ENCODE data around the gene ADAMTSL2.

ADAMTSL2 gene

GRCh38 chr9:133495327-133496293 lies 38.9 kb upstream of the ADAMTSL2 start:
- H3K4me3 ChIP-seq (ENCODE audit: low read length) = no peak overlapping the region
- no peak for DNase-seq (ENCODE audit: low read depth)
- TF ChIP-seq, protein P1, sequence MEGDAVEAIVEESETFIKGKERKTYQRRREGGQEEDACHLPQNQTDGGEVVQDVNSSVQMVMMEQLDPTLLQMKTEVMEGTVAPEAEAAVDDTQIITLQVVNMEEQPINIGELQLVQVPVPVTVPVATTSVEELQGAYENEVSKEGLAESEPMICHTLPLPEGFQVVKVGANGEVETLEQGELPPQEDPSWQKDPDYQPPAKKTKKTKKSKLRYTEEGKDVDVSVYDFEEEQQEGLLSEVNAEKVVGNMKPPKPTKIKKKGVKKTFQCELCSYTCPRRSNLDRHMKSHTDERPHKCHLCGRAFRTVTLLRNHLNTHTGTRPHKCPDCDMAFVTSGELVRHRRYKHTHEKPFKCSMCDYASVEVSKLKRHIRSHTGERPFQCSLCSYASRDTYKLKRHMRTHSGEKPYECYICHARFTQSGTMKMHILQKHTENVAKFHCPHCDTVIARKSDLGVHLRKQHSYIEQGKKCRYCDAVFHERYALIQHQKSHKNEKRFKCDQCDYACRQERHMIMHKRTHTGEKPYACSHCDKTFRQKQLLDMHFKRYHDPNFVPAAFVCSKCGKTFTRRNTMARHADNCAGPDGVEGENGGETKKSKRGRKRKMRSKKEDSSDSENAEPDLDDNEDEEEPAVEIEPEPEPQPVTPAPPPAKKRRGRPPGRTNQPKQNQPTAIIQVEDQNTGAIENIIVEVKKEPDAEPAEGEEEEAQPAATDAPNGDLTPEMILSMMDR (conservative IDR thresholded peaks at IDR 0.05; ENCODE audit: low read depth, low read length) = no peak

- TF ChIP-seq, protein P1 (conservative IDR thresholded peaks at IDR 0.05; ENCODE audit: low read depth, low read length) = no peak
- no peak for DNase-seq (ENCODE audit: low read depth)
- no peak overlapping the region for H3K4me3 ChIP-seq (ENCODE audit: low read length)
These were observed 37.4 kb upstream of the ADAMTSL2 start for GRCh38 chr9:133496861-133497842.

- TF ChIP-seq, protein P1 (conservative IDR thresholded peaks at IDR 0.05; ENCODE audit: low read depth, low read length) = no peak
- no peak overlapping the region for H3K4me3 ChIP-seq (ENCODE audit: low read length)
- no peak for DNase-seq (ENCODE audit: low read depth)
These were observed 35.2 kb upstream of the ADAMTSL2 start for GRCh38 chr9:133499132-133499891.

- no peak for DNase-seq (ENCODE audit: low read depth)
- TF ChIP-seq, protein P1 (conservative IDR thresholded peaks at IDR 0.05; ENCODE audit: low read depth, low read length) = no peak
- no peak overlapping the region for H3K4me3 ChIP-seq (ENCODE audit: low read length)
These were observed 34.6 kb upstream of the ADAMTSL2 start for GRCh38 chr9:133499892-133500270.

GRCh38 chr9:133502112-133502511 lies 32.4 kb upstream of the ADAMTSL2 start:
- no peak overlapping the region for H3K4me3 ChIP-seq (ENCODE audit: low read length)
- no peak for DNase-seq (ENCODE audit: low read depth)
- TF ChIP-seq, protein P1 (conservative IDR thresholded peaks at IDR 0.05; ENCODE audit: low read depth, low read length) = no peak

GRCh38 chr9:133505186-133505830 lies 29.2 kb upstream of the ADAMTSL2 start:
- H3K4me3 ChIP-seq (ENCODE audit: low read length) = no peak overlapping the region
- TF ChIP-seq, protein P1 (conservative IDR thresholded peaks at IDR 0.05; ENCODE audit: low read depth, low read length) = no peak
- no peak for DNase-seq (ENCODE audit: low read depth)

Data from retinal pigment epithelial cell (primary cell).